HG03342 (cell line): ENCODE measurements around the gene ZNF57.
"Not testable (repeated sequence)": the region's sequence is repeated elsewhere in the genome, so short reads cannot be mapped to it uniquely, and the experiment has no call there.

Experiments used
- ATAC-seq: cut with Tn5 transposase; IDR thresholded peaks from one replicate; pipeline ENCODE4 v1.9.1; 2021; ENCODE audit warnings: mild to moderate bottlenecking, moderate library complexity; ENCODE audit not compliant: unreplicated experiment

ZNF57 gene

DNA sequence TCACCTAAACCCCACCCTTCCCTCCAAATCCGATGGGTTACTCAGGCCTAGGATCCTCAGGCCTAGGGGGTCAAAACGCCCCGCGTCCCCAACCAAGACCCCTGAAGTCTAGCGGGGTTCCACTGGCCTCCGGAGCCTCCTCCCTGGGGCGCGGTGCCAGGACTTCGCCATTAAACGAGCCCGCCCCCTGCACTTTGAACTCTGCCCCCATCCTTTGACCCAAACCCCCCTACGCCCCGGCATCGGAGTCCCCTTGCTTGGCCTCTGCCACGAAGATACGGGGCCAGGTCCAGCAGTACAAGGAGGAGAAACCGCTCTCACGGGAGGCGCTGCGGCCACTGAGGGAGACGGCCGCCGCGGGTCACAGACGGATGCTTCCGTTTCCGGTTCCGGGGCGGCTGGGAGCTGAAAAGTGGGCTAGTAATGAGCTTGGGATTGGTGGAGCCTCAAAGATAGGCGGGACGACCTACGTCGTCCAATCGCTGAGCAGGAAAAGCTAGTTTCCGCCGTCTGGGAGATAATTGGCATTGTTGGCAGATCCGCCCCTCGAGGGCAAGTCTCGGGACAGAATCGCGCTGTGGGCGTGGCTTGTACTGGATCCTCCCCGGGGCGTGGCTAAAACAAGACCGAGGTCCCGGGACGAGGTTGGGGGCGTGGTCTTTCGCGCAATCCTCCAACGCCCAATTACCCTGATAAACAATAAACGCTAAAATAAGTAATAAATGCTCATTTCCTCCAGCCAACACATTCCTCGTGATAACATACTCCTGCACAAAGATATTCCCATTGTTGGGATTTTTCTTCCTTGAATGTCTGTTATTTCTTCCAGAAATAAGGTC, 49.8 kb downstream of the ZNF57 start:
- ATAC-seq: peak; percentile 88

DNA sequence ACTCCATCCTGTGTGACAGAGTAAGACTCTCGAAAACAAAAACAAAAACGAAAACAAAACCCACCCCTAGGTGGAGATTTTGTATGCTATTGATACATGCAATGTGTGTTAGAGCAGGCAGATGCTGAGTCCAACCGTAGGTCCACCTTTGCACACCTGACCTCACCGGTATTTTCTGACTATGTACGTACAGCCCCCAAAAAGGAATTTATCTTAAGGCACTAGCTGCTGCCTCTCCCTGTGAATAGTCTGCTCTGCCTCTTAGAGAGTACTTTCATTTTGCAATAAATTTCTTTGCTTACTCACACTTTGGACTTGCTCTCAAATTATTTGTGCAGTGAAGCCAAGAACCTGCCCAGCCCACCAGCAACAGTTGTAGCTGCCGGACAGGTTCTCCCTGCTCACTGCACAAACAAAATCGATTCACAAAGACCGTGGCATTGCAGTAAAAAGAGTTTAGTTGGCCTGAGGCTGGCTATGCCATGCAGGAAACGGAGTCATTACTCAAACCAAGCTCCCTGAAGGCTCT, 52.3 kb downstream of the ZNF57 start:
- no peak for ATAC-seq

DNA sequence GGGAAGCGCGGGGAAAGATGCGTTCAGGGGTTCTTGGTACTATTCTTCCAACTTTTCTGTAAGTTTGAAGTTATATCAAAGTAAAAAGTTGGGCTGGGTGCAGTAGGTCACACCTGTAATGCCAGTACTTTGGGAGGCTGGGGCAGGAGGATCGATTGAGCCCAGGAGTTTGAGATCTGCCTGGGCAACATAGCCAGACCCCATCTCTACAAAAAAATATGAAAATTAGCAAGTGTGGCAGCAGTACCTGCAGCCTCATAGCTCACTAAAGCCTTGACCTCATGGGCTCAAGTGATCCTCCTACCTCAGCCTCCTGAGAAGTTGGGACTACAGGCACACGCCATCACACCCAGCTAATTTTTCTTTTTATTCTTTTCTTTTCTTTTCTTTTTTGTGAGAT, 56.4 kb downstream of the ZNF57 start:
- no peak for ATAC-seq

DNA sequence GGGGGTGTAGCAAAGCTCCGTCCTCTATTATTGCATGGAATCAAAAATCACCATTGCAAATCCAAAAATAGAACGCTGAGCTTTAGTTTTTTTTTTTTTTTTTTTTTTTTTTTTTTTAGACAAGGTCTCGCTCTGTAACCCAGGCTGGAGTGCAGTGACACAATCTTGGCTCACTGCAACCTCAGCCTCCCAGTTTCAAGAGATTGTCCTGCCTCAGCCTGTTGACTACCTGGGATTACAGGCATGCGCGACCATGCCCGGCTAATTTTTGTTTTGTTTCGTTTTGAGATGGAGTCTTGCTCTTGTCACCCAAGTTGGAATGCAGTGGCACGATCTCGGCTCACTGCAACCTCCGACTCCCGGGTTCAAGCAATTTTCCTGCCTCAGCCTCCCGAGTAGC, 59.4 kb downstream of the ZNF57 start:
- ATAC-seq: no peak

DNA sequence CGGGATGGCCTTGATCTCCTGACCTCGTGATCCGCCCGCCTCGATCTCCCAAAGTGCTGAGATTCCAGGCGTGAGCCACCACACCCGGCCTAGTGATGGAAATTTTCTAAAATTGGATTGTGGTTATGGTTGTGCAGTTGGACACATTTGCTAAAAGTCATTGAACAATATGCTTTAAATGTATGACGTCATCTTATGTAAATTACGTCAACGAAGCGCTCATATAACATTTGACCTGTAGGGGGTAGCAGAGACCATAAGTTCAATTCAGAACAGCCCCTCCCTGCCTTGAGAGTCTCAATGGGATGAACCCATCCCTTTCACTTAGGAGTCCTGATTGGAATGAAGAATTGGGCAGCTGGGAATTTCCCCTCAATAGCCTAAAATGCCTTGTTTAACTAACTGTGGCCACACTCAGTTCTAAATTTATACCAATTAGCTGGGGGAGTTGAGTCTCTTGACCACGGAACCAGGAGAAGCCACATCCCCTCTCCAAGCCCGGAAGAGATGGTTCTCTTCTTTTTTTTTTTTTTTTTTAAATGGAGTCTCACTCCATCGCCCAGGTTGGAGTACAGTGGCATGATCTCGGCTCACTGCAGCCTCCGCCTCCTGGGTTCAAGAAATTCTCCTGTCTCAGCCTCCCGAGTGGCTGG, 61.4 kb downstream of the ZNF57 start:
- ATAC-seq: no peak

DNA sequence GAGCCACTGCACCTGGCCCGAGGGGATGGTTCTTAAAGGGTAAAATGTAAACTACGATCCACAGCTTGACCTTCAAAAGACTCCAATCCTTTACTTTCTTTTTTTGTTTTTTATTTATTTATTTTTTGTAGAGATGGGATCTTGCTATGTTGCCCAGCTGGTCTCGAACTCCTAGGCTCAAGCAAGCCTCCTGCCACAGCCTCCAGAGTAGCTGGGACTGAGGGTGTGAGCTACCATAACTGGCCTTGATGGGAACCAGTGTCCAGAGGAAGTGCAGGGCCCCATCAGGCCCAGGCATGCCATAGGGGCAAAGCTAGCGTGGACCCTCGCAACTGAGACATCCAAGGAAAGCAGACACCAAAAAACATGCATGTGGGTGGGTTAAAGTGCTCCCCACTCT, 62.4 kb downstream of the ZNF57 start:
- ATAC-seq: no peak

DNA sequence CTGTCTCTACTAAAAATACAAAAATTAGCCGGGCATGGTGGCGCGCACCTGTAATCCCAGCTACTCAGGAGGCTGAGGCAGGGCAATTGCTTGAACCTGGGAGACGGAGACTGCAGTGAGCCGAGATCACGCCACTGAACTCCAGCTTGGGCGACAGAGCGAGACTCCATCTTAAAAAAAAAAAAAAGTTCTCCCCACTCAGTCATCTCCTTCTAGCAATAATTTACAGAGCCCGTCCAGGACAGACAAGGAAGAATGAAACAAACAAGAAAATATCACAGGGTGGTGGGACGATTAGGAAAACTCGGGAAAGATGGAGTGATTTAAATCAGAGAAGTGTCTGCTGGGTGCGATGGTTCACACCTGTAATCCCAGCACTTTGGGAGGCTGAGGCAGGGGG, 62.9 kb downstream of the ZNF57 start:
- ATAC-seq: not testable (repeated sequence)

DNA sequence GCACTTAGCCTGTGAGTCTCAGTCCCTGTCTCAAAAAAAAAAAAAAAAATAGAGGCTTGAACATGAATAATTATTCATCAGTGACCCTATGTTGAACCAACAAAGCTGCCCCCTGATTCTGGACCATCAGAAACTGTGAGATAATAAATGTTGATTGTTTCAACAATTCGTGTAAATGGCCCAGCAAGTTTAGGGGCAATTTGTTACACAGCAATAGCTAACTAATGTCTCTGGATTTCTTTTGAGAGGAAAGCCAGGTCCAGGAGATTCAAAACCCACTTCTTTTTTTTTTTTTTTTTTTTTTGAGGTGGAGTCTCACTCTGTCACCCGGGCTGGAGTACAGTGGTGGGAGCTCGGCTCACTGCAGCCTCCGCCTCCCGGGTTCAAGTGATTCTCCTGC, 64.1 kb downstream of the ZNF57 start:
- no peak for ATAC-seq

DNA sequence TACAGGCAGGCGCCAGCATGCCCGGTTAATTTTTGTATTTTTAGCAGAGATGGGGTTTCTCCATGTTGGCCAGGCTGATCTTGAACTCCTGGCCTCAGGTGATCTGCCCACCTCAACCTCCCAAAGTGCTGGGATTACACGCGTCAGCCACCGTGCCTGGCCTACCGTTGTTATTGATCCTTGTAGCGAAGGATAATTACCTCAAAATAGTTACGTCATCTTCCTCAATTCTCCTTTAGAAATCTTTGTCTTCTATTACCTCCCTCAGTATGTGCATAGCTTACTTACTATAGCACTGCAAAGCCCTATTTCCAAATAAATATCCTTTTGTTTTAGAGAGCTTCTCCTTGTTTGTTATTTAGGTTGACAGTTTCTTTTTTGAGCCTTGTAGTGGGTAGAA, 67.2 kb downstream of the ZNF57 start:
- ATAC-seq: no peak
